ENCODE data around the gene TXNDC5. TPM values are rescaled to one million over a fixed set of nuclear protein-coding genes. Genes with fewer than 3 reads are reported as not detected.

Gene TXNDC5
- total and polyA plus RNA-seq, 2 donors (not counting 3 experiments of a cell fraction or from before 2014, with no cell fraction given) = 1,665 to 2,629 TPM

- Histone ChIP-seq H4K20me1 (replicated peaks; ENCODE audit: control insufficient read depth, extremely low read depth, insufficient read depth, low read length) (no peaks in the 10 kb centered on the region), H3K9me1 (replicated peaks; ENCODE audit: control insufficient read depth, extremely low read depth, insufficient read depth, low read length) (no peaks in the 10 kb centered on the region), H3K79me2 (ENCODE audit: control insufficient read depth, insufficient read depth, low read length) (no peaks in the 10 kb centered on the region), H3K4me2 (ENCODE audit: insufficient read depth, low read length) (no peak overlapping the region), H3K9ac (replicated peaks; ENCODE audit: extremely low read depth, insufficient read depth, low read length) (no peak overlapping the region), H3K27ac (ENCODE audit: insufficient read depth, low read depth, low read length) (no peak overlapping the region), H2AFZ (ENCODE audit: low read depth, low read length) (no peak overlapping the region), H3K36me3 (ENCODE audit: control insufficient read depth in 2 of 2, extremely low read depth in 1 of 2, insufficient read depth in 2 of 2, low read length in 2 of 2) (no peaks in the 10 kb centered on the region), H3K4me3 (replicated peaks in 1 of 3; ENCODE audit: insufficient read depth in 1 of 3, low read depth in 1 of 3, low read length in 3 of 3) (no peak overlapping the region), H3K9me3 (replicated peaks; ENCODE audit: control insufficient read depth, insufficient read depth, low read length) (no peaks in the 10 kb centered on the region), H3K27me3 (ENCODE audit: control insufficient read depth in 2 of 2, insufficient read depth in 2 of 2, low read length in 2 of 2) (no peaks in the 10 kb centered on the region), H3K4me1 (ENCODE audit: control insufficient read depth, extremely low read depth, insufficient read depth, low read length) (no peaks in the 10 kb centered on the region)
- no peak for DNase-seq (ENCODE audit: low read depth, low spot score)
- CTCF ChIA-PET = interaction anchor here (0.9 kb wide), 1 partner anchor 18 kb away, joined by 4 read pairs; no protein-coding TSS in a partner anchor
- dilution Hi-C loops (cut with MboI; ENCODE audit: extremely low pct_ligation_motif_present, low sequenced_read_pairs) (no loop called here), intact Hi-C loops (cut with micrococcal nuclease) (no loop called here)
- BruUV-seq (replicated peaks) = no TSS peak
- no peak for FAIRE-seq
- POLR2A ChIA-PET = interaction anchor here (0.8 kb wide), 1 partner anchor 9 kb away, joined by 7 read pairs; no protein-coding TSS in a partner anchor
- no peak for TF ChIP-seq EZH2 (IDR thresholded peaks at IDR 0.05; ENCODE audit: borderline replicate concordance, low read depth, low read length, severe bottlenecking)
- TF ChIP-seq GATA2 (IDR thresholded peaks at IDR 0.05; ENCODE audit: insufficient read depth, insufficient read length, low read depth, low read length) = no peak
- TF ChIP-seq POLR2A (IDR thresholded peaks at IDR 0.05; ENCODE audit: low read depth, low read length) = no peak
- TF ChIP-seq POLR2AphosphoS5 (IDR thresholded peaks at IDR 0.05; ENCODE audit: insufficient read depth, low read depth, low read length) = no peak
- TF ChIP-seq FOS (IDR thresholded peaks at IDR 0.05; ENCODE audit: borderline replicate concordance, insufficient read depth, low read length) = no peak
- no peak for TF ChIP-seq MYC (IDR thresholded peaks at IDR 0.05; ENCODE audit: low read depth, low read length)
- no peak for TF ChIP-seq CTCF (IDR thresholded peaks at IDR 0.05; ENCODE audit: extremely low read depth in 1 of 2, insufficient read depth in 1 of 2, low read depth in 1 of 2, low read length in 2 of 2)
- TF ChIP-seq MAX (IDR thresholded peaks at IDR 0.05; ENCODE audit: insufficient read depth, insufficient read length) = no peak
- no peak for TF ChIP-seq JUN (IDR thresholded peaks at IDR 0.05; ENCODE audit: borderline replicate concordance, insufficient read depth, insufficient read length, low read depth)
Observed at GRCh38 chr6:7921046-7921445, 10.5 kb upstream of the TXNDC5 start.

All from endothelial cell of umbilical vein (primary cell).